Right lobe of liver (tissue), 6 donors: Measurements from ENCODE around the gene DUSP16. TPM values are rescaled to one million over a fixed set of nuclear protein-coding genes. Genes with fewer than 3 reads are reported as not detected.
A peak's percentile ranks its signal among the peaks of the same experiment; 100 is the strongest.

Source experiments
- ATAC-seq, 4 donors: fragments of 200-7000 bp; cut with Tn5 transposase; one replicate each; pipeline ENCODE4 v1.9.1; 2020; ENCODE audit warnings: mild to moderate bottlenecking in 4 of 4, moderate library complexity in 4 of 4
- DNase-seq, 3 donors: peaks; one replicate each; pipeline ENCODE4 v3.0.0-alpha.2; 2020
- H3K27ac ChIP-seq, 3 donors: fragments of 200-600 bp; one replicate each; pipeline ENCODE4 v1.8.0; 2022
- H3K27me3 ChIP-seq, 2 donors: fragments of 200-600 bp; one replicate each; pipeline ENCODE4 v1.8.0; 2022
- H3K36me3 ChIP-seq, 4 donors: fragments of 200-600 bp; sonication (generic) in 1 of 4; one replicate each; pipeline versions ENCODE4 v1.5.1 to v1.8.0; 2017 to 2022; ENCODE audit warnings: control low read depth in 1 of 4
- H3K4me1 ChIP-seq, 4 donors: fragments of 200-600 bp; sonication (generic) in 1 of 4; one replicate each; pipeline versions ENCODE4 v1.5.1 to v1.8.0; 2017 to 2022; ENCODE audit warnings: control low read depth in 1 of 4
- H3K4me3 ChIP-seq, 3 donors: fragments of 200-600 bp; one replicate each; pipeline ENCODE4 v1.8.0; 2022
- H3K9me3 ChIP-seq, 4 donors: fragments of 200-600 bp; sonication (generic) in 1 of 4; one replicate each; pipeline versions ENCODE4 v1.5.1 to v1.8.0; 2017 to 2022; ENCODE audit warnings: control low read depth in 1 of 4
- CTCF ChIP-seq, 4 donors: fragments of 200-600 bp in 3 of 4; fragments of 450-650 bp in 1 of 4; IDR thresholded peaks; one replicate each; pipeline versions ENCODE4 v1.5.1 to v1.8.0; 2016 to 2022; ENCODE audit warnings: antibody characterized with exemption in 4 of 4, mild to moderate bottlenecking in 2 of 4
- POLR2A ChIP-seq: fragments of 450-650 bp; IDR thresholded peaks from one replicate; pipeline ENCODE4 v1.6.1; 2017; ENCODE audit warnings: antibody characterized with exemption, mild to moderate bottlenecking
- WGBS: methylation state at CpG from one replicate; pipeline ENCODE4 v1.1.6; 2018; ENCODE audit warnings: low coverage, low lambda C conversion rate; ENCODE audit not compliant: insufficient coverage; ENCODE audit errors: missing lambda C conversion rate; 5-methylcytosine and 5-hydroxymethylcytosine counted together
- intact Hi-C, 2 donors: fragments of 100-400 bp; cut with DNase I; formaldehyde crosslinking; loops; one replicate each; pipeline versions ENCODE4 v1.11.2 to v1.14.1; 2022
- total RNA-seq, 6 experiments: library from RNA; depleted of rRNA in 2 of 6; stranded (reverse); fragments of >200 nt in 2 of 6; fragmentation: NEBNext Ultra II Directional in 3 of 6; extraction: Animal tissue kit (Norgen Biotek cat#: 25700) in 3 of 6; gene quantifications; one replicate each; pipeline versions ENCODE4 v1.1.0 to v1.2.4, GENCODE V29; 2016 to 2023
- donor health status: DM: no; HTN: yes; CAD: no.
- donor health status: DM: no; HTN: no; CAD: no.
- donor health status: DM: no; HTN: no; CAD: no.
- donor health status: DM: no; HTN: yes; CAD: no.
- donor health status: DM: no; HTN: yes; CAD: no.

Gene DUSP16
- total RNA-seq, 6 experiments from 2014 or later, result 41.9 to 74.2 (median 48.4) TPM

GRCh38 chr12:12551115-12551514, 11.5 kb downstream of the DUSP16 start:
- H3K4me1 ChIP-seq, result peaks cover 0 to 45% (median 7%) of the 10 kb centered on the region in 4 donors
- H3K27ac ChIP-seq, result peak overlapping the region in 2 of 3 donors; percentile 59 to 81
- H3K9me3 ChIP-seq, result no peaks in the 10 kb centered on the region
- DNase-seq (no peak), ATAC-seq (no peak)
- H3K4me3 ChIP-seq, result no peak overlapping the region
- WGBS, result 54% methylated on average over 7 of the region's 7 CpGs
- TF ChIP-seq POLR2A, result no peak
- TF ChIP-seq CTCF (IDR thresholded peaks at IDR 0.05), result no peak
- no peaks in the 10 kb centered on the region for H3K27me3 ChIP-seq
- intact Hi-C loops, result no loop called here
- peaks cover 0 to 5% (median 0%) of the 10 kb centered on the region in 4 donors for H3K36me3 ChIP-seq

GRCh38 chr12:12550277-12550676, 12.4 kb downstream of the DUSP16 start:
- 85% methylated on average over 2 of the region's 2 CpGs for WGBS
- intact Hi-C loops, result no loop called here
- Histone ChIP-seq H3K27me3 (no peaks in the 10 kb centered on the region), H3K4me1 (peaks cover 0 to 41% (median 4%) of the 10 kb centered on the region in 4 donors), H3K36me3 (peaks cover 0 to 5% (median 0%) of the 10 kb centered on the region in 4 donors), H3K27ac (no peak overlapping the region), H3K4me3 (no peak overlapping the region), H3K9me3 (no peaks in the 10 kb centered on the region)
- TF ChIP-seq CTCF (IDR thresholded peaks at IDR 0.05) (no peak), POLR2A (no peak)
- ATAC-seq, result no peak
- DNase-seq, result no peak

GRCh38 chr12:12549426-12549825, 13.2 kb downstream of the DUSP16 start:
- intact Hi-C loops, result no loop called here
- H3K27me3 ChIP-seq, result no peaks in the 10 kb centered on the region
- ATAC-seq, result no peak
- H3K36me3 ChIP-seq, result peaks cover 0 to 5% (median 0%) of the 10 kb centered on the region in 4 donors
- H3K4me3 ChIP-seq, result no peak overlapping the region
- WGBS, result 97% methylated on average over 2 of the region's 2 CpGs
- no peak for DNase-seq
- H3K9me3 ChIP-seq, result no peaks in the 10 kb centered on the region
- peaks cover 0 to 41% (median 2%) of the 10 kb centered on the region in 4 donors for H3K4me1 ChIP-seq
- no peak for TF ChIP-seq POLR2A
- no peak overlapping the region for H3K27ac ChIP-seq

GRCh38 chr12:12548713-12549112, 13.9 kb downstream of the DUSP16 start:
- 67% methylated on average over 2 of the region's 2 CpGs for WGBS
- no peak for ATAC-seq

More at GRCh38 chr12:12548713-12549112, 13.9 kb downstream of the DUSP16 start:
- Histone ChIP-seq H3K36me3 (peaks cover 0 to 5% (median 0%) of the 10 kb centered on the region in 4 donors), H3K4me3 (no peak overlapping the region), H3K4me1 (peaks cover 0 to 41% (median 2%) of the 10 kb centered on the region in 4 donors), H3K27ac (no peak overlapping the region), H3K27me3 (no peaks in the 10 kb centered on the region), H3K9me3 (no peaks in the 10 kb centered on the region)
- no peak for TF ChIP-seq POLR2A
- TF ChIP-seq CTCF (IDR thresholded peaks at IDR 0.05), result no peak
- intact Hi-C loops, result no loop called here
- no peak for DNase-seq
